Frontal cortex (tissue), 1 donor: ENCODE results near the gene TMED9. TPM values are rescaled to one million over a fixed set of nuclear protein-coding genes. Genes with fewer than 3 reads are reported as not detected.

Experiments used
- total RNA-seq: library from RNA; depleted of rRNA; stranded (reverse); fragments of >200 nt; gene quantifications from one replicate; pipeline ENCODE4 v1.2.3, GENCODE V29; 2014

The TMED9 gene
- total RNA-seq, 1 donor from 2014 or later = 28.1 TPM

Other genes starting within 250 kb of the TMED9 start
- gene LMAN2, start 240.5 kb upstream of the TMED9 start, total RNA-seq = 88.9 TPM
- 7.7 TPM for gene RGS14, start 234.3 kb upstream of the TMED9 start, total RNA-seq
- not detected for gene SLC34A1, start 207.8 kb upstream of the TMED9 start, total RNA-seq
- 0.82 TPM for gene PFN3, start 191.5 kb upstream of the TMED9 start, total RNA-seq
- gene F12, start 182.6 kb upstream of the TMED9 start, total RNA-seq = 2.4 TPM
- gene GRK6, start 165.5 kb upstream of the TMED9 start, total RNA-seq = 25.7 TPM
- 12.2 TPM for gene PRR7, start 145.4 kb upstream of the TMED9 start, total RNA-seq
- gene DBN1, start 118.6 kb upstream of the TMED9 start, total RNA-seq = 187 TPM
- 6.5 TPM for gene PDLIM7, start 94.6 kb upstream of the TMED9 start, total RNA-seq
- 3.3 TPM for gene DOK3, start 82.4 kb upstream of the TMED9 start, total RNA-seq
- gene DDX41, start 75.2 kb upstream of the TMED9 start, total RNA-seq = 77.0 TPM
- 26.1 TPM for gene FAM193B, start 37.6 kb upstream of the TMED9 start, total RNA-seq
- gene B4GALT7, start 7.9 kb downstream of the TMED9 start, total RNA-seq = 13.5 TPM
- 2.4 TPM for gene FAM153A, start 190.7 kb downstream of the TMED9 start, total RNA-seq